HEK293T (cell line): ENCODE results near the gene SH3BP5.

ENCODE experiments used
- CTCF ChIA-PET: fragments of 350-600 bp; formaldehyde crosslinking; extraction: SDS; loops from one replicate; lab custom pipeline; 2021; ENCODE audit warnings: antibody characterized with exemption, inconsistent platforms; lab: Yijun Ruan, JAX
- POLR2A ChIA-PET: fragments of 350-600 bp; formaldehyde crosslinking; extraction: SDS; loops from one replicate; lab custom pipeline; 2020; ENCODE audit warnings: antibody characterized with exemption, inconsistent platforms; lab: Yijun Ruan, JAX
- DNase-seq: peaks from one replicate; pipeline ENCODE4 v3.0.0; 2012; ENCODE audit warnings: mixed read lengths; ENCODE audit errors: extremely low spot score
- ARNT ChIP-seq: fragments of 450-650 bp; IDR thresholded peaks from 2 replicates; pipeline ENCODE4 v1.6.1; 2017; ENCODE audit warnings: mild to moderate bottlenecking
- BHLHE40 ChIP-seq: fragments of 450-650 bp; IDR thresholded peaks from 2 replicates; pipeline ENCODE4 v1.6.1; 2016; ENCODE audit warnings: mild to moderate bottlenecking, moderate library complexity, borderline replicate concordance
- CTBP1 ChIP-seq: fragments of 450-650 bp; IDR thresholded peaks from 2 replicates; pipeline ENCODE4 v1.6.1; 2016; ENCODE audit warnings: borderline replicate concordance
- ELF4 ChIP-seq: fragments of 450-650 bp; IDR thresholded peaks from 2 replicates; pipeline ENCODE4 v1.6.1; 2017; ENCODE audit warnings: antibody characterized with exemption
- FOXA1 ChIP-seq: fragments of 450-650 bp; IDR thresholded peaks from 2 replicates; pipeline ENCODE4 v1.6.1; 2016; ENCODE audit warnings: mild to moderate bottlenecking
- FOXK2 ChIP-seq: fragments of 450-650 bp; IDR thresholded peaks from 2 replicates; pipeline ENCODE4 v1.6.1; 2016; ENCODE audit warnings: mild to moderate bottlenecking
- FOXM1 ChIP-seq: fragments of 450-650 bp; IDR thresholded peaks from 2 replicates; pipeline ENCODE4 v1.6.1; 2017; ENCODE audit warnings: mild to moderate bottlenecking, borderline replicate concordance
- HDGF ChIP-seq: fragments of 450-650 bp; IDR thresholded peaks from 2 replicates; pipeline ENCODE4 v1.6.1; 2017; ENCODE audit warnings: antibody characterized with exemption, borderline replicate concordance
- L3MBTL2 ChIP-seq: fragments of 450-650 bp; conservative IDR thresholded peaks from 2 replicates; pipeline ENCODE4 v1.6.1; 2016; ENCODE audit warnings: mild to moderate bottlenecking
- LEF1 ChIP-seq: fragments of 450-650 bp; IDR thresholded peaks from 2 replicates; pipeline ENCODE4 v1.6.1; 2017; ENCODE audit warnings: mild to moderate bottlenecking, borderline replicate concordance
- NFRKB ChIP-seq: fragments of 450-650 bp; IDR thresholded peaks from 2 replicates; pipeline ENCODE4 v1.6.1; 2016; ENCODE audit warnings: mild to moderate bottlenecking, moderate library complexity
- PKNOX1 ChIP-seq: fragments of 450-650 bp; IDR thresholded peaks from 2 replicates; pipeline ENCODE4 v1.6.1; 2016
- SP1 ChIP-seq: fragments of 450-650 bp; IDR thresholded peaks from 2 replicates; pipeline ENCODE4 v1.6.1; 2017
- SUZ12 ChIP-seq: fragments of 450-650 bp; IDR thresholded peaks from 2 replicates; pipeline ENCODE4 v1.6.1; 2016; ENCODE audit warnings: mild to moderate bottlenecking
- TARDBP ChIP-seq: fragments of 450-650 bp; IDR thresholded peaks from 2 replicates; pipeline ENCODE4 v1.6.1; 2016
- ZNF384 ChIP-seq: fragments of 450-650 bp; IDR thresholded peaks from 2 replicates; pipeline ENCODE4 v1.6.1; 2016

Gene SH3BP5

GRCh38 chr3:15221574-15222217 lies 110.7 kb downstream of the SH3BP5 start:
- TF ChIP-seq NFRKB = no peak
- no peak for TF ChIP-seq FOXK2
- TF ChIP-seq SUZ12 = no peak
- no peak for TF ChIP-seq PKNOX1
- no peak for TF ChIP-seq HDGF
- TF ChIP-seq ZNF384 = no peak
- TF ChIP-seq ELF4 = no peak
- no peak for TF ChIP-seq L3MBTL2
- TF ChIP-seq ARNT = no peak
- TF ChIP-seq BHLHE40 = no peak
- CTCF ChIA-PET = no interaction called here
- POLR2A ChIA-PET = interaction anchor here (1.0 to 1.3 kb wide), 2 partner anchors 16 to 123 kb away, joined by 3 read pairs; partner anchors contain the start of genes CAPN7 and RBSN
- DNase-seq = no peak

GRCh38 chr3:15220661-15221060 lies 111.7 kb downstream of the SH3BP5 start:
- TF ChIP-seq SUZ12 = no peak
- TF ChIP-seq LEF1 = no peak
- TF ChIP-seq FOXA1 = no peak
- no peak for TF ChIP-seq FOXK2
- no peak for TF ChIP-seq SP1
- no peak for TF ChIP-seq ARNT
- no peak for TF ChIP-seq L3MBTL2
- no peak for TF ChIP-seq NFRKB
- TF ChIP-seq PKNOX1 = no peak
- no peak for TF ChIP-seq TARDBP
- no peak for TF ChIP-seq FOXM1
- TF ChIP-seq HDGF = no peak
- no peak for TF ChIP-seq ZNF384
- TF ChIP-seq ELF4 = no peak
- TF ChIP-seq CTBP1 = no peak
- TF ChIP-seq BHLHE40 = no peak
- ChIA-PET CTCF (no interaction called here), POLR2A (interaction anchor here (1.3 kb wide), 1 partner anchor 122 kb away, joined by 3 read pairs; the partner anchor contains the start of gene RBSN)
- no peak for DNase-seq

DNA sequence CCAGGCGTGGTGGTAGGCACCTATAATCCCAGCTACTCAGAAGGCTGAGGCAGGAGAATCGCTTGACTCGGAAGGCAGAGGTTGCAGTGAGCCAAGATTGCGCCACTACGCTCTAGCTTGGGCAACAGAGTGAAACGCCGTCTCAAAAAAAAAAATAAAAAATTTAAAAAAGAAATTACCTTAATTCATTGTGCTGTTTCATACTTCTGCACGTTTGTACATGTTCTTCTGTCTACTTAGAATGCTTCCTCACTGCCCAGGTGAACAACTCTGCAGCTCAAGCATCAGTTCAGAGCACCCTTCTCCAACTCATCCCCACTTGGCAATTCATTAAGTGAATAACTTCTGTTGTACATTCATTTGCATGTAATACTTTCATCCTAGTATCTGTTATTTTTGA lies 112.3 kb downstream of the SH3BP5 start:
- CTCF ChIA-PET = no interaction called here
- TF ChIP-seq L3MBTL2 = no peak
- no peak for TF ChIP-seq ELF4
- no peak for TF ChIP-seq TARDBP
- TF ChIP-seq CTBP1 = no peak
- TF ChIP-seq SUZ12 = no peak
- TF ChIP-seq FOXM1 = no peak
- no peak for TF ChIP-seq ARNT
- TF ChIP-seq BHLHE40 = no peak
- no peak for DNase-seq
- POLR2A ChIA-PET = no interaction called here

GRCh38 chr3:15218689-15219088 lies 113.7 kb downstream of the SH3BP5 start:
- TF ChIP-seq ARNT (no peak), SP1 (no peak), SUZ12 (no peak), ZNF384 (no peak), HDGF (no peak), LEF1 (no peak), NFRKB (no peak), FOXM1 (no peak), TARDBP (no peak), PKNOX1 (no peak), ELF4 (no peak), FOXK2 (no peak)
- DNase-seq = no peak
- CTCF ChIA-PET = no interaction called here
- POLR2A ChIA-PET = no interaction called here

DNA sequence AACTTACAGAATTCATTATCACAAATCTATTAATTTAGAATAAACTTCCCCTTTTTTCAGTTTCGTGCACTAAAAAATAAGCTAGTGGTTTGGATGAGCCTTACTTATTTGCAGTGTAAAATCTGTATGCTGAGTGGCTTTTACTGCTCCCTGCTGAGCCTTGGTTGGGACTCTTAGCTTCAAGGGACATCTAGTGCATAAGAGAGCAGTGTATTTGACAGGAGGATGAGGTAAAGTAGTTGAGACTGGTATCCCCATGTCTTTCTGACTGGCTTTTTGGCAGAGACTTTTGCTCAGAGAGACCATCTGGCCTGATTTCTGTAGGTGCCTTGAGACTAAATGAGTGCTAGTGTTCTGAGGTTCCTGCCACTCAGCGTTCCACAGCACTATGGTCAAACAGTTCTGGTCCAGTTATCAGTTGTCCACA lies 114.5 kb downstream of the SH3BP5 start:
- no peak for TF ChIP-seq TARDBP
- no peak for TF ChIP-seq ARNT
- TF ChIP-seq PKNOX1 = no peak
- TF ChIP-seq SUZ12 = no peak
- TF ChIP-seq LEF1 = no peak
- TF ChIP-seq ELF4 = no peak
- TF ChIP-seq FOXK2 = no peak
- no peak for TF ChIP-seq FOXA1
- no peak for TF ChIP-seq HDGF
- no peak for TF ChIP-seq FOXM1
- TF ChIP-seq CTBP1 = no peak
- TF ChIP-seq NFRKB = no peak
- no peak for TF ChIP-seq BHLHE40
- no peak for TF ChIP-seq ZNF384
- no peak for TF ChIP-seq SP1
- no peak for TF ChIP-seq L3MBTL2
- ChIA-PET POLR2A (interaction anchor here (0.9 kb wide), 1 partner anchor 12 kb away, joined by 4 read pairs; the partner anchor contains the start of gene CAPN7), CTCF (no interaction called here)
- no peak for DNase-seq
